Stimulated activated CD4-positive, alpha-beta T cell treated with anti-CD3 and anti-CD28 coated beads, TNF-alpha, amount 100 ng/mL, for 1 hour (primary cell): Measurements from ENCODE around the gene ZGLP1.
"Not testable (repeated sequence)": the region's sequence is repeated elsewhere in the genome, so short reads cannot be mapped to it uniquely, and the experiment has no call there.

Experiments used
- DNase-seq, 3 donors: peaks; one replicate each; pipeline ENCODE4 v3.0.0-alpha.2; 2020; ENCODE audit warnings: low read depth in 3 of 3, low spot score in 1 of 3

ZGLP1 gene

GRCh38 chr19:10295305-10295846 is 14.2 kb downstream of the ZGLP1 start:
- peak in 1 of 3 donors; percentile 34 for DNase-seq

- no peak for DNase-seq
Observed at GRCh38 chr19:10294368-10294697, 15.3 kb downstream of the ZGLP1 start.

GRCh38 chr19:10293637-10294367 is 15.8 kb downstream of the ZGLP1 start:
- no peak for DNase-seq

- DNase-seq, result no peak
Observed at GRCh38 chr19:10292789-10293636, 16.6 kb downstream of the ZGLP1 start.

- no peak for DNase-seq
Observed at GRCh38 chr19:10292206-10292788, 17.3 kb downstream of the ZGLP1 start.

- no peak for DNase-seq
Observed at GRCh38 chr19:10291554-10292205, 17.9 kb downstream of the ZGLP1 start.

GRCh38 chr19:10290876-10291553 is 18.6 kb downstream of the ZGLP1 start:
- DNase-seq, result no peak

GRCh38 chr19:10290357-10290875 is 19.2 kb downstream of the ZGLP1 start:
- DNase-seq, result no peak

GRCh38 chr19:10289836-10290356 is 19.7 kb downstream of the ZGLP1 start, which contains the start of gene ICAM5:
Gene ICAM5 (plus strand): TSS chr19:10289952. CDS start chr19:10290044, 92 bp downstream.
- DNase-seq, result no peak

- no peak for DNase-seq
Observed at GRCh38 chr19:10289167-10289835, 20.3 kb downstream of the ZGLP1 start.

GRCh38 chr19:10288662-10289166 is 20.9 kb downstream of the ZGLP1 start:
- no peak for DNase-seq

- DNase-seq, result no peak
Observed at GRCh38 chr19:10286803-10287737, 22.5 kb downstream of the ZGLP1 start, which contains the start of gene ICAM4. Gene ICAM4 (plus strand): TSS chr19:10286955. CDS start chr19:10287013, 58 bp downstream.

- DNase-seq, result no peak
Observed at GRCh38 chr19:10285393-10285792, 24.2 kb downstream of the ZGLP1 start.

- no peak for DNase-seq
Observed at GRCh38 chr19:10284960-10285278, 24.7 kb downstream of the ZGLP1 start.

GRCh38 chr19:10284065-10284959 is 25.3 kb downstream of the ZGLP1 start:
- no peak for DNase-seq

- no peak for DNase-seq
Observed at GRCh38 chr19:10283301-10284064, 26.1 kb downstream of the ZGLP1 start.

- DNase-seq, result not testable (repeated sequence)
Observed at GRCh38 chr19:10282043-10282442, 27.6 kb downstream of the ZGLP1 start.
